SU-DHL-6 (cell line): Measurements from ENCODE around the gene OXSR1.

ENCODE experiments used
- EZH2phosphoT487 ChIP-seq: fragments of 200-600 bp; sonication (generic), shearing (Covaris generic); conservative IDR thresholded peaks from 2 replicates; pipeline ENCODE4 v1.6.1; 2018; ENCODE audit warnings: mild to moderate bottlenecking, antibody characterized with exemption, low read length, moderate library complexity, mixed read lengths
- TF ChIP-seq, protein P1 (sequence below): fragments of 200-600 bp; sonication (generic); IDR thresholded peaks from one replicate; pipeline ENCODE4 v1.5.1; 2017; ENCODE audit warnings: antibody characterized with exemption, mild to moderate bottlenecking, low read length, moderate library complexity; ENCODE audit not compliant: insufficient read depth, poor library complexity, severe bottlenecking

DNA sequence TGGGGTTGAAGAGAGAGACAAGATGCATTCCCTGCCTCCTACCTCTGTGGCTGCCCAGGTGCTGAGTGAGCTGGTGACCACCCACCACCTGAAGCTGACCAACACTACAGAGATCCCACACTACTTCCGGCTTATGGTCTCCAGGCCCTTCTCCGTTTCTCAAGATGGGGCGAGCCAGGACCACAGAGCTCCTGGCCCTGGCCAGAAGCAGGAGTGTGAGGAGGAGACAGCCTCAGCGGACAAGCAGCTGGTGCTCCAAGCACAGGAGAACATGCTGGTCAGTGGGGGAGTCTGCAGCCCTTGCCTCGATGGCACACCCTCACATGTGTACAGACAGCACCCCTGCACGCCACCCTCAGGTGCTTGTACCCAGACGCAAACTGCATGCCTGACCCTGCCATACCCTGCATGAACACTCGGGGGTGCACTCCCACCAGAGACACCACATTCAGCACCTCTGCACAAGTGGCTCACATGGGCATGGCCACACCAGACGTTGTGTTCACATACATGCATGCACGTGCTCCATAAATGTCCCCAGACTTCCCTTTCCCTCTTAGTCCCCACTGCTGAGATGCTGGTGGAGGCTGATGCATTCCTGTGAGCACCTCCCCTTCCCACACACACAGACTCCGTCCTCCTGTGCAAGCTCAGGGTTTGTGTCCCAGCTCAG lies 47.5 kb upstream of the OXSR1 start:
- TF ChIP-seq, protein P1, sequence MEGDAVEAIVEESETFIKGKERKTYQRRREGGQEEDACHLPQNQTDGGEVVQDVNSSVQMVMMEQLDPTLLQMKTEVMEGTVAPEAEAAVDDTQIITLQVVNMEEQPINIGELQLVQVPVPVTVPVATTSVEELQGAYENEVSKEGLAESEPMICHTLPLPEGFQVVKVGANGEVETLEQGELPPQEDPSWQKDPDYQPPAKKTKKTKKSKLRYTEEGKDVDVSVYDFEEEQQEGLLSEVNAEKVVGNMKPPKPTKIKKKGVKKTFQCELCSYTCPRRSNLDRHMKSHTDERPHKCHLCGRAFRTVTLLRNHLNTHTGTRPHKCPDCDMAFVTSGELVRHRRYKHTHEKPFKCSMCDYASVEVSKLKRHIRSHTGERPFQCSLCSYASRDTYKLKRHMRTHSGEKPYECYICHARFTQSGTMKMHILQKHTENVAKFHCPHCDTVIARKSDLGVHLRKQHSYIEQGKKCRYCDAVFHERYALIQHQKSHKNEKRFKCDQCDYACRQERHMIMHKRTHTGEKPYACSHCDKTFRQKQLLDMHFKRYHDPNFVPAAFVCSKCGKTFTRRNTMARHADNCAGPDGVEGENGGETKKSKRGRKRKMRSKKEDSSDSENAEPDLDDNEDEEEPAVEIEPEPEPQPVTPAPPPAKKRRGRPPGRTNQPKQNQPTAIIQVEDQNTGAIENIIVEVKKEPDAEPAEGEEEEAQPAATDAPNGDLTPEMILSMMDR, result peak; percentile 80
- no peak for TF ChIP-seq EZH2phosphoT487
